ENCODE data around the gene TMEM250.

TMEM250 gene

GRCh38 chr9:136131629-136132511, 13.2 kb upstream of the TMEM250 start:
- no peak for DNase-seq (ENCODE audit: low read depth)
- no peak for TF ChIP-seq CTCF (IDR thresholded peaks at IDR 0.05; ENCODE audit: low read length, missing control alignments)
- H3K4me3 ChIP-seq (replicated peaks; ENCODE audit: low read depth, low read length): no peak overlapping the region

- TF ChIP-seq CTCF (IDR thresholded peaks at IDR 0.05; ENCODE audit: low read length, missing control alignments): no peak
- DNase-seq (ENCODE audit: low read depth): no peak
- no peak overlapping the region for H3K4me3 ChIP-seq (replicated peaks; ENCODE audit: low read depth, low read length)
Measured at GRCh38 chr9:136129176-136129575, 10.5 kb upstream of the TMEM250 start.

GRCh38 chr9:136128436-136128835, 9.8 kb upstream of the TMEM250 start:
- TF ChIP-seq CTCF (IDR thresholded peaks at IDR 0.05; ENCODE audit: low read length, missing control alignments): no peak
- DNase-seq (ENCODE audit: low read depth): no peak
- H3K4me3 ChIP-seq (replicated peaks; ENCODE audit: low read depth, low read length): no peak overlapping the region

- no peak for DNase-seq (ENCODE audit: low read depth)
- H3K4me3 ChIP-seq (replicated peaks; ENCODE audit: low read depth, low read length): no peak overlapping the region
- TF ChIP-seq CTCF (IDR thresholded peaks at IDR 0.05; ENCODE audit: low read length, missing control alignments): no peak
Measured at GRCh38 chr9:136127313-136127712, 8.6 kb upstream of the TMEM250 start.

- no peak for DNase-seq (ENCODE audit: low read depth)
- H3K4me3 ChIP-seq (replicated peaks; ENCODE audit: low read depth, low read length): no peak overlapping the region
- TF ChIP-seq CTCF (IDR thresholded peaks at IDR 0.05; ENCODE audit: low read length, missing control alignments): no peak
Measured at GRCh38 chr9:136124976-136125692, 6.5 kb upstream of the TMEM250 start.

- TF ChIP-seq CTCF (IDR thresholded peaks at IDR 0.05; ENCODE audit: low read length, missing control alignments): peak; percentile 88
- peak; percentile 56 for DNase-seq (ENCODE audit: low read depth)
- no peak overlapping the region for H3K4me3 ChIP-seq (replicated peaks; ENCODE audit: low read depth, low read length)
Measured at GRCh38 chr9:136122425-136123383, 4.0 kb upstream of the TMEM250 start.

All from fibroblast of pulmonary artery (primary cell).